Neural progenitor cell (in vitro differentiated cells): ENCODE data around the gene HAO2.

Source experiments
- CTCF ChIP-seq: fragments of 200-600 bp; sonication (generic); IDR thresholded peaks from 2 replicates; pipeline ENCODE4 v1.5.1; 2017; ENCODE audit warnings: antibody characterized with exemption, mild to moderate bottlenecking
- EZH2 ChIP-seq: fragments of 200-600 bp; sonication (generic); IDR thresholded peaks from 2 replicates; pipeline ENCODE4 v1.6.1; 2017; ENCODE audit warnings: antibody characterized with exemption, mild to moderate bottlenecking, moderate library complexity

- TF ChIP-seq CTCF = no peak
- TF ChIP-seq EZH2 = no peak
These were observed 60.4 kb downstream of the HAO2 start for GRCh38 chr1:119428991-119429390.
